Measurements from ENCODE around the gene MEFV. TPM values are rescaled to one million over a fixed set of nuclear protein-coding genes. Genes with fewer than 3 reads are reported as not detected.
"Not testable (repeated sequence)": the region's sequence is repeated elsewhere in the genome, so short reads cannot be mapped to it uniquely, and the experiment has no call there.

The MEFV gene
- polyA plus RNA-seq, 1 donor = 0.45 TPM

GRCh38 chr16:3220839-3221238 is 35.6 kb downstream of the MEFV start:
- Histone ChIP-seq H3K36me3 (ENCODE audit: control insufficient read depth, insufficient read depth, low read length) (peaks cover 27% of the 10 kb centered on the region), H3K27ac (ENCODE audit: low read length) (no peak overlapping the region), H3K4me3 (ENCODE audit: low read length) (no peak overlapping the region), H3K9me3 (ENCODE audit: control insufficient read depth, low read depth, low read length) (peaks cover 48% of the 10 kb centered on the region), H3K27me3 (ENCODE audit: control insufficient read depth, insufficient read depth, low read length) (no peaks in the 10 kb centered on the region), H3K4me1 (ENCODE audit: control insufficient read depth, insufficient read depth, low read length) (no peaks in the 10 kb centered on the region)
- no peak for DNase-seq
- WGBS (ENCODE audit: insufficient coverage, low lambda C conversion rate) = 100% methylated on average over 3 of the region's 10 CpGs

DNA sequence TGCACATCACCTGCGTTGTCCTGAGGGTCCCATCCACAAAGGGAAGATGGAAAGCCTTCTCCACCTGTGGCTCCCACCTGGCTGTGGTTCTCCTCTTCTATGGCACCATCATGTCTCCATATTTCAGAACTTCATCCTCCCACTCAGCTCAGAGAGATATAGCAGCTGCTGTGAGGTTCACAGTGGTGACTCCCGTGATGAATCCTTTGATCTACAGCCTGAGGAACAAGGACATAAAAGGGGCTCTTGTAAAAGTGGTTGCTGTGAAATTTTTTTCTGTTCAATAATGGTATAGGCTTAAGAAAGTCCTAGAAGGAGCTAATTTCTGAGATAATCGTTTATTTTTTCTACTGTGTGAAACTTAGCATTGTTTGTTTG is 40.2 kb downstream of the MEFV start:
- H3K27me3 ChIP-seq (ENCODE audit: control insufficient read depth, insufficient read depth, low read length) = peaks cover 4% of the 10 kb centered on the region
- H3K27ac ChIP-seq (ENCODE audit: low read length) = no peak overlapping the region
- H3K4me3 ChIP-seq (ENCODE audit: low read length) = no peak overlapping the region
- no peak for DNase-seq
- no peaks in the 10 kb centered on the region for H3K4me1 ChIP-seq (ENCODE audit: control insufficient read depth, insufficient read depth, low read length)
- H3K36me3 ChIP-seq (ENCODE audit: control insufficient read depth, insufficient read depth, low read length) = no peaks in the 10 kb centered on the region
- WGBS (ENCODE audit: insufficient coverage, low lambda C conversion rate) = 50% methylated on average over 1 of the region's 3 CpGs
- H3K9me3 ChIP-seq (ENCODE audit: control insufficient read depth, low read depth, low read length) = peaks cover 18% of the 10 kb centered on the region

DNA sequence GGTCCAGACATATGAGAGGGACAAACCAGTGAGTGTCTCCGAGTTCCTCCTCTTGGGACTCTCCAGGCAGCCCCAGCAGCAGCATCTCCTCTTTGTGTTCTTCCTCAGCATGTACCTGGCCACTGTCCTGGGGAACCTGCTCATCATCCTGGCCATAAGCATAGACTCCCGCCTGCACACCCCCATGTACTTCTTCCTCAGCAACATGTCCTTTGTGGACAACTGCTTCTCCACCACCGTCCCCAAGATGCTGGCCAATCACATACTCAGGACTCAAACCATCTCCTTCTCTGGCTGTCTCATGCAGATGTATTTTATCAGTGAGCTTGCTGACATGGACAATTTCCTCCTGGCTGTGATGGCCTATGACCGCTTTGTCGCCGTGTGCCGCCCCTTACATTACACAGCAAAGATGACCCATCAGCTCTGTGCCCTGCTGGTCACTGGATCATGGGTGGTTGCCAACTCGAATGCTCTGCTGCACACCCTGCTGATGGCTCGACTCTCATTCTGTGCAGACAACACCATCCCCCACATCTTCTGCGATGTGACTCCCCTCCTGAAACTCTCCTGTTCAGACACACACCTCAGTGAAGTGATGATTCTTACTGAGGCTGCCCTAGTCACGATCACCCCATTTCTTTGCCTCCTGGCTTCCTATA is 40.7 kb downstream of the MEFV start:
- DNase-seq = no peak
- no peaks in the 10 kb centered on the region for H3K4me1 ChIP-seq (ENCODE audit: control insufficient read depth, insufficient read depth, low read length)
- H3K36me3 ChIP-seq (ENCODE audit: control insufficient read depth, insufficient read depth, low read length) = no peaks in the 10 kb centered on the region
- WGBS (ENCODE audit: insufficient coverage, low lambda C conversion rate) = 40% methylated on average over 1 of the region's 11 CpGs
- H3K27me3 ChIP-seq (ENCODE audit: control insufficient read depth, insufficient read depth, low read length) = peaks cover 4% of the 10 kb centered on the region
- peaks cover 12% of the 10 kb centered on the region for H3K9me3 ChIP-seq (ENCODE audit: control insufficient read depth, low read depth, low read length)
- no peak overlapping the region for H3K4me3 ChIP-seq (ENCODE audit: low read length)
- no peak overlapping the region for H3K27ac ChIP-seq (ENCODE audit: low read length)

DNA sequence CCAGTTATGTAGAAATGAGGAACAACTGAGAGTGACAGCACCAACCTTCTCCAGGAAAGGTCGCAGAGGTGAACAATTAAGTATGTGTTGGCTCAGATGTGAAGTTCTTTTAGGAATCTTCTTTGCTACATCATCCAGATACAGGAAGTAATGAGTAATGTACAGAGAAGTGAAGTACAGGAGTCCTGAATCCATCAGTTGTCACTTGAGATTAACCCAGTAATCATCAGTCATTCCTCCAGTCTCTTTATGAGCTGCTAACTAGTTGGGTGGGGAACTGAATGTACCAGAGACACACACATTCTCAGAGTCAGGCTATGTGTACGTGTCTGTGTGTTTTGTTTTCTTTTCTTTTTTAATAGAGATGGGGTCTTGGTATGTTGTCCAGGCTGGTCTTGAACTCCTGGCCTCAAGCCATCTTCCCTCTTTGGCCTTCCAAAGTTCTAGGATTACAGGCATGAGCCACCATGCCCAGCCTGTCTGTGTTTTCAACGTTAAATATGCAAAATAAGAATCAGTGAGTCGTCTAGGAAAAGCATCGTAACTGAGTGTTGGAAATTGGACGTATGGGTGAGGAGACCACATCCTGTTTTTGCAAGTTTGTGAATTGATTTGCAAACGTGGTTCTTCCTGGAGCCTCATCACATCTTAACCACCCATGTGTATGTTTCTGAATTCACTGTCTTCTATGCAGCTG is 41.4 kb downstream of the MEFV start:
- H3K4me1 ChIP-seq (ENCODE audit: control insufficient read depth, insufficient read depth, low read length) = no peaks in the 10 kb centered on the region
- H3K27me3 ChIP-seq (ENCODE audit: control insufficient read depth, insufficient read depth, low read length) = peaks cover 4% of the 10 kb centered on the region
- WGBS (ENCODE audit: insufficient coverage, low lambda C conversion rate) = 40% methylated on average over 2 of the region's 7 CpGs
- H3K36me3 ChIP-seq (ENCODE audit: control insufficient read depth, insufficient read depth, low read length) = no peaks in the 10 kb centered on the region
- H3K27ac ChIP-seq (ENCODE audit: low read length) = no peak overlapping the region
- H3K4me3 ChIP-seq (ENCODE audit: low read length) = no peak overlapping the region
- no peak for DNase-seq
- peaks cover 9% of the 10 kb centered on the region for H3K9me3 ChIP-seq (ENCODE audit: control insufficient read depth, low read depth, low read length)

- Histone ChIP-seq H3K4me3 (ENCODE audit: low read length) (no peak overlapping the region), H3K9me3 (ENCODE audit: control insufficient read depth, low read depth, low read length) (no peaks in the 10 kb centered on the region), H3K27ac (ENCODE audit: low read length) (no peak overlapping the region), H3K36me3 (ENCODE audit: control insufficient read depth, insufficient read depth, low read length) (no peaks in the 10 kb centered on the region), H3K4me1 (ENCODE audit: control insufficient read depth, insufficient read depth, low read length) (no peaks in the 10 kb centered on the region), H3K27me3 (ENCODE audit: control insufficient read depth, insufficient read depth, low read length) (peaks cover 4% of the 10 kb centered on the region)
- no peak for DNase-seq
- WGBS (ENCODE audit: insufficient coverage, low lambda C conversion rate) = no CpG with 5 or more reads among the region's 1 CpG
Measured at GRCh38 chr16:3212567-3212966, 43.9 kb downstream of the MEFV start.

DNA sequence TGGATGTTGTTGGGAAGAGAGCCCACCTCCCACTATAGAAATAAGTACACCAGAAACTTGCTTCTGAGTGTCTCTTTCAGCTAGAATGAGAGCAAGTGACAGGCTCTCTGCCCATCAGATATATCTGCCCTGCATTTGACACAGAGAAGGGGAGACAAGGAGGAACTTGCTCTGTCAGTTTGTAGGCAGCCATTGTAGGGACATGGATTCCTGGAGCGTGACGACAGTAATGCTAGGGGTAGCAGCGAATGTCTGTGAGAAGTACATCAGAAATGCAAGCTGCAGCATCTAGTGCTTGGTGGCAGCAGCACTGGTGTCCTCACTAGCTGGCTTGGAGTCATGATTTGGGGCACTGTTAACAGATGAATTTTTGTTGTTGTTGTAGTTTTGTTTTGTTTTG is 44.4 kb downstream of the MEFV start:
- Histone ChIP-seq H3K27ac (ENCODE audit: low read length) (no peak overlapping the region), H3K4me1 (ENCODE audit: control insufficient read depth, insufficient read depth, low read length) (no peaks in the 10 kb centered on the region), H3K27me3 (ENCODE audit: control insufficient read depth, insufficient read depth, low read length) (peaks cover 4% of the 10 kb centered on the region), H3K4me3 (ENCODE audit: low read length) (no peak overlapping the region), H3K9me3 (ENCODE audit: control insufficient read depth, low read depth, low read length) (no peaks in the 10 kb centered on the region), H3K36me3 (ENCODE audit: control insufficient read depth, insufficient read depth, low read length) (no peaks in the 10 kb centered on the region)
- no CpG with 5 or more reads among the region's 3 CpGs for WGBS (ENCODE audit: insufficient coverage, low lambda C conversion rate)
- DNase-seq = no peak

DNA sequence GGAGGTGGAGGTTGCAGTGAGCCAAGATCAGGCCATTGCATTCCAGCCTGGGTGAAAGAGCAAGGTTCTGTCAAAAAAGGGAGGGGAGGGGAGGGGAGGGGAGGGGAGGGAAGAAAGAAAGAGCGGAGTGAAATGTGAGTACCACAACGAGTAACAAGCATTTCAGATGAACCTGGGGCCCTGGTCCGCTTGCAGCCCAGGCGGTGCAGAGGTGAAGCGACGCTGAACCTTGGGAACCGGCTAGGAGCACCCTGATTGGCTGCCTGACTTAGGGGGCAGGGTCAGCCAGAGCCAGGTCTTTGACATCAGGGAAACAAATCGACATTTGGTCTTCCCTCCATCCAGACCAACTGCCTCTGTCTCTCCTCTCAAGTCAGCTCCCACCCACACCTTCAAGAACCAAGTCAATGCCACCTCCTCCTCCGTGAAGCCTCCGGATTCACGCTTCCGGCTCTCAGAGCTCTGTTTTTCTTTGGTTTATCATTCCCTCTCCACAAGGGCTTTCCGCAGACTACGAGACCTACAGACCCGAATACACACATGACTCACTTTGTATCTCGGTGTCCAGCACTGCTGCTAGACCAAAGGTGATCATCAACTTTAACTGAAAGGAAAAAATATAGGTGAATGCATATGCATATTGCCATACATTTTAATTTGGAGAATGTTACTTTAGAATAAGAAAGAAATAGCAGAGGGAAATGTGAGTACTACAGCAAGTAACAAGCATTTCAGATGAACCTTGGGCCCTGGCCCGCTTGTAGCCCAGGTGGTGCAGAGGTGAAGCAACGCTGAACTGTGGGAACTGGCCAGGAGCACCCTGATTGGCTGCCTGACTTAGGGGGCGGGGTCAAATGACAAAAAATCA is 49.1 kb downstream of the MEFV start:
- Histone ChIP-seq H3K4me3 (ENCODE audit: low read length) (no peak overlapping the region), H3K27me3 (ENCODE audit: control insufficient read depth, insufficient read depth, low read length) (peaks cover 4% of the 10 kb centered on the region), H3K27ac (ENCODE audit: low read length) (no peak overlapping the region), H3K9me3 (ENCODE audit: control insufficient read depth, low read depth, low read length) (peaks cover 4% of the 10 kb centered on the region), H3K36me3 (ENCODE audit: control insufficient read depth, insufficient read depth, low read length) (no peaks in the 10 kb centered on the region), H3K4me1 (ENCODE audit: control insufficient read depth, insufficient read depth, low read length) (no peaks in the 10 kb centered on the region)
- no CpG with 5 or more reads among the region's 19 CpGs for WGBS (ENCODE audit: insufficient coverage, low lambda C conversion rate)
- no peak for DNase-seq

GRCh38 chr16:3205939-3206338 is 50.5 kb downstream of the MEFV start:
- H3K27ac ChIP-seq (ENCODE audit: low read length); H3K36me3 ChIP-seq (ENCODE audit: control insufficient read depth, insufficient read depth, low read length); H3K9me3 ChIP-seq (ENCODE audit: control insufficient read depth, low read depth, low read length); H3K27me3 ChIP-seq (ENCODE audit: control insufficient read depth, insufficient read depth, low read length); H3K4me3 ChIP-seq (ENCODE audit: low read length); H3K4me1 ChIP-seq (ENCODE audit: control insufficient read depth, insufficient read depth, low read length); DNase-seq: not testable (repeated sequence)
- no CpG with 5 or more reads among the region's 3 CpGs for WGBS (ENCODE audit: insufficient coverage, low lambda C conversion rate)

GRCh38 chr16:3202903-3203539 is 53.4 kb downstream of the MEFV start:
- peaks cover 4% of the 10 kb centered on the region for H3K9me3 ChIP-seq (ENCODE audit: control insufficient read depth, low read depth, low read length)
- peaks cover 11% of the 10 kb centered on the region for H3K27me3 ChIP-seq (ENCODE audit: control insufficient read depth, insufficient read depth, low read length)
- no peaks in the 10 kb centered on the region for H3K36me3 ChIP-seq (ENCODE audit: control insufficient read depth, insufficient read depth, low read length)
- H3K4me1 ChIP-seq (ENCODE audit: control insufficient read depth, insufficient read depth, low read length) = no peaks in the 10 kb centered on the region
- H3K27ac ChIP-seq (ENCODE audit: low read length) = no peak overlapping the region
- no peak for DNase-seq
- no peak overlapping the region for H3K4me3 ChIP-seq (ENCODE audit: low read length)
- WGBS (ENCODE audit: insufficient coverage, low lambda C conversion rate) = no CpG with 5 or more reads among the region's 6 CpGs

Measured in large intestine (tissue), 3 donors.